Stimulated activated CD4-positive, alpha-beta T cell treated with anti-CD3 and anti-CD28 coated beads, Interleukin-1b, Interleukin-23, amount 100 ng/mL, for 24 hours (primary cell): ENCODE results near the gene C5.
"Not testable (repeated sequence)": the region's sequence is repeated elsewhere in the genome, so short reads cannot be mapped to it uniquely, and the experiment has no call there.

Source experiments
- DNase-seq, 4 experiments: peaks; one replicate each; pipeline ENCODE4 v3.0.0-alpha.2; 2020; ENCODE audit warnings: low read depth in 4 of 4, low spot score in 1 of 4

Gene C5

GRCh38 chr9:121050128-121050988 is at the start of gene C5:
Gene C5, minus strand, starts transcription at chr9:121050275. Its CDS starts 29 bp downstream, at chr9:121050246.
- DNase-seq = no peak

GRCh38 chr9:121098567-121099198 is 48.6 kb upstream of the C5 start:
- DNase-seq = no peak

- DNase-seq = no peak
Observed at GRCh38 chr9:121095057-121095456, 45.0 kb upstream of the C5 start.

GRCh38 chr9:121090743-121091142 is 40.7 kb upstream of the C5 start:
- DNase-seq = not testable (repeated sequence)

GRCh38 chr9:121088576-121088975 is 38.5 kb upstream of the C5 start:
- DNase-seq = no peak

GRCh38 chr9:121085661-121086060 is 35.6 kb upstream of the C5 start:
- DNase-seq = no peak

- no peak for DNase-seq
Observed at GRCh38 chr9:121082075-121082474, 32.0 kb upstream of the C5 start.

GRCh38 chr9:121075251-121076036 is 25.4 kb upstream of the C5 start:
- DNase-seq = no peak

GRCh38 chr9:121074370-121075250 is 24.5 kb upstream of the C5 start, which contains the start of gene CNTRL:
Gene CNTRL, plus strand, starts transcription at chr9:121074955. Its CDS starts 13,372 bp downstream, at chr9:121088327.
- peak; percentile 80 to 92 (median 86) for DNase-seq

GRCh38 chr9:121073038-121073437 is 23.0 kb upstream of the C5 start:
- no peak for DNase-seq

GRCh38 chr9:121071756-121072421 is 21.8 kb upstream of the C5 start:
- no peak for DNase-seq

GRCh38 chr9:121071370-121071755 is 21.3 kb upstream of the C5 start:
- no peak for DNase-seq

- DNase-seq = no peak
Observed at GRCh38 chr9:121069396-121069795, 19.3 kb upstream of the C5 start.

GRCh38 chr9:121067640-121068039 is 17.6 kb upstream of the C5 start:
- DNase-seq = no peak

GRCh38 chr9:121066850-121067249 is 16.8 kb upstream of the C5 start:
- DNase-seq = no peak

- no peak for DNase-seq
Observed at GRCh38 chr9:121059998-121060636, 10.0 kb upstream of the C5 start.

GRCh38 chr9:121059513-121059912 is 9.4 kb upstream of the C5 start:
- no peak for DNase-seq

- no peak for DNase-seq
Observed at GRCh38 chr9:121057821-121058220, 7.7 kb upstream of the C5 start.

- no peak for DNase-seq
Observed at GRCh38 chr9:121055642-121056143, 5.6 kb upstream of the C5 start.
